SJCRH30 (cell line): Measurements from ENCODE around the gene CACNA1D. TPM values are rescaled to one million over a fixed set of nuclear protein-coding genes. Genes with fewer than 3 reads are reported as not detected.

ENCODE experiments used
- DNase-seq, 2 experiments: peaks; one replicate each; pipeline ENCODE4 v3.0.0-alpha.2; 2015 to 2020
- H3K27ac ChIP-seq: fragments of 250-450 bp; sonication (Bioruptor Pico); 2 replicates; pipeline ENCODE4 v1.5.1; 2020; ENCODE audit warnings: mild to moderate bottlenecking, moderate library complexity
- H3K27me3 ChIP-seq: fragments of 250-450 bp; sonication (Bioruptor Pico); 2 replicates; pipeline ENCODE4 v1.5.1; 2020; ENCODE audit warnings: mild to moderate bottlenecking, moderate library complexity
- H3K36me3 ChIP-seq: fragments of 250-450 bp; sonication (Bioruptor Pico); 2 replicates; pipeline ENCODE4 v1.5.1; 2020; ENCODE audit warnings: mild to moderate bottlenecking, moderate library complexity
- H3K4me1 ChIP-seq: fragments of 250-450 bp; sonication (Bioruptor Pico); 2 replicates; pipeline ENCODE4 v1.5.1; 2020; ENCODE audit warnings: mild to moderate bottlenecking, moderate library complexity
- H3K4me3 ChIP-seq: fragments of 250-450 bp; sonication (Bioruptor Pico); 2 replicates; pipeline ENCODE4 v1.5.1; 2020; ENCODE audit warnings: mild to moderate bottlenecking, moderate library complexity
- H3K9me3 ChIP-seq: fragments of 250-450 bp; sonication (Bioruptor Pico); replicated peaks from 2 replicates; pipeline ENCODE4 v1.5.1; 2020; ENCODE audit warnings: mild to moderate bottlenecking, moderate library complexity
- total RNA-seq: library from RNA; depleted of rRNA; stranded (reverse); fragments of >200 nt; shearing (Covaris generic); gene quantifications from 2 replicates; pipeline ENCODE4 v1.2.3, GENCODE V29; 2014

Gene CACNA1D
- total RNA-seq, 1 experiment from 2014 or later = not detected

- H3K27ac ChIP-seq = no peak overlapping the region
- no peaks in the 10 kb centered on the region for H3K36me3 ChIP-seq
- no peaks in the 10 kb centered on the region for H3K4me1 ChIP-seq
- no peaks in the 10 kb centered on the region for H3K9me3 ChIP-seq
- DNase-seq = no peak
- no peak overlapping the region for H3K4me3 ChIP-seq
- H3K27me3 ChIP-seq = no peaks in the 10 kb centered on the region; the same call in 1 of the 2 replicates
These were observed 269.8 kb downstream of the CACNA1D start for GRCh38 chr3:53764026-53764775.

GRCh38 chr3:53765753-53766152 is 271.3 kb downstream of the CACNA1D start:
- H3K4me3 ChIP-seq = no peak overlapping the region
- no peak for DNase-seq
- H3K36me3 ChIP-seq = no peaks in the 10 kb centered on the region
- H3K27ac ChIP-seq = no peak overlapping the region
- no peaks in the 10 kb centered on the region; the same call in 1 of the 2 replicates for H3K27me3 ChIP-seq
- H3K4me1 ChIP-seq = no peaks in the 10 kb centered on the region
- H3K9me3 ChIP-seq = no peaks in the 10 kb centered on the region

- DNase-seq = no peak
- H3K9me3 ChIP-seq = no peaks in the 10 kb centered on the region
- no peaks in the 10 kb centered on the region; the same call in 1 of the 2 replicates for H3K27me3 ChIP-seq
- H3K27ac ChIP-seq = no peak overlapping the region
- no peaks in the 10 kb centered on the region for H3K4me1 ChIP-seq
- H3K36me3 ChIP-seq = no peaks in the 10 kb centered on the region
- H3K4me3 ChIP-seq = no peak overlapping the region
These were observed 272.3 kb downstream of the CACNA1D start for GRCh38 chr3:53766706-53767105.

GRCh38 chr3:53768478-53769459 is 274.4 kb downstream of the CACNA1D start:
- no peak for DNase-seq
- no peaks in the 10 kb centered on the region for H3K9me3 ChIP-seq
- H3K4me1 ChIP-seq = no peaks in the 10 kb centered on the region

GRCh38 chr3:53772562-53772961 is 278.2 kb downstream of the CACNA1D start:
- no peaks in the 10 kb centered on the region; the same call in 1 of the 2 replicates for H3K27me3 ChIP-seq
- peak in 1 of 2 experiments; percentile 3 for DNase-seq

More at GRCh38 chr3:53768478-53769459, 274.4 kb downstream of the CACNA1D start:
- H3K4me3 ChIP-seq = no peak overlapping the region
- H3K27me3 ChIP-seq = no peaks in the 10 kb centered on the region; the same call in 1 of the 2 replicates
- H3K36me3 ChIP-seq = no peaks in the 10 kb centered on the region
- no peak overlapping the region for H3K27ac ChIP-seq

GRCh38 chr3:53773021-53773436 is 278.6 kb downstream of the CACNA1D start:
- Histone ChIP-seq H3K36me3 (no peaks in the 10 kb centered on the region), H3K4me1 (no peaks in the 10 kb centered on the region), H3K9me3 (no peaks in the 10 kb centered on the region), H3K27me3 (no peaks in the 10 kb centered on the region; the same call in 1 of the 2 replicates), H3K4me3 (no peak overlapping the region), H3K27ac (no peak overlapping the region)
- DNase-seq = no peak

More at GRCh38 chr3:53772562-53772961, 278.2 kb downstream of the CACNA1D start:
- H3K27ac ChIP-seq = no peak overlapping the region
- H3K4me3 ChIP-seq = no peak overlapping the region
- no peaks in the 10 kb centered on the region for H3K4me1 ChIP-seq
- no peaks in the 10 kb centered on the region for H3K9me3 ChIP-seq
- H3K36me3 ChIP-seq = no peaks in the 10 kb centered on the region

GRCh38 chr3:53773611-53774368 is 279.4 kb downstream of the CACNA1D start:
- Histone ChIP-seq H3K4me3 (no peak overlapping the region), H3K27ac (no peak overlapping the region), H3K27me3 (no peaks in the 10 kb centered on the region; the same call in 1 of the 2 replicates), H3K4me1 (no peaks in the 10 kb centered on the region), H3K36me3 (no peaks in the 10 kb centered on the region), H3K9me3 (no peaks in the 10 kb centered on the region)
- DNase-seq = no peak

GRCh38 chr3:53774414-53774813 is 280.0 kb downstream of the CACNA1D start:
- no peaks in the 10 kb centered on the region for H3K9me3 ChIP-seq
- H3K27ac ChIP-seq = no peak overlapping the region

GRCh38 chr3:53775018-53775417 is 280.6 kb downstream of the CACNA1D start:
- no peaks in the 10 kb centered on the region for H3K4me1 ChIP-seq
- H3K9me3 ChIP-seq = no peaks in the 10 kb centered on the region
- no peaks in the 10 kb centered on the region for H3K36me3 ChIP-seq
- no peaks in the 10 kb centered on the region; the same call in 1 of the 2 replicates for H3K27me3 ChIP-seq
- H3K4me3 ChIP-seq = no peak overlapping the region
- no peak for DNase-seq
- no peak overlapping the region for H3K27ac ChIP-seq

More at GRCh38 chr3:53774414-53774813, 280.0 kb downstream of the CACNA1D start:
- Histone ChIP-seq H3K4me3 (no peak overlapping the region), H3K36me3 (no peaks in the 10 kb centered on the region), H3K27me3 (no peaks in the 10 kb centered on the region; the same call in 1 of the 2 replicates), H3K4me1 (no peaks in the 10 kb centered on the region)
- DNase-seq = no peak

- no peak for DNase-seq
- H3K4me1 ChIP-seq = no peaks in the 10 kb centered on the region
- H3K36me3 ChIP-seq = no peaks in the 10 kb centered on the region
- H3K27ac ChIP-seq = no peak overlapping the region
- no peaks in the 10 kb centered on the region; the same call in 1 of the 2 replicates for H3K27me3 ChIP-seq
- H3K4me3 ChIP-seq = no peak overlapping the region
- no peaks in the 10 kb centered on the region for H3K9me3 ChIP-seq
These were observed 281.4 kb downstream of the CACNA1D start for GRCh38 chr3:53775834-53776251.

GRCh38 chr3:53776494-53777101 is 282.2 kb downstream of the CACNA1D start:
- no peak overlapping the region for H3K4me3 ChIP-seq
- no peaks in the 10 kb centered on the region for H3K27me3 ChIP-seq
- H3K27ac ChIP-seq = no peak overlapping the region
- DNase-seq = no peak
- H3K4me1 ChIP-seq = no peaks in the 10 kb centered on the region
- no peaks in the 10 kb centered on the region for H3K9me3 ChIP-seq
- no peaks in the 10 kb centered on the region for H3K36me3 ChIP-seq

- no peak overlapping the region for H3K4me3 ChIP-seq
- H3K9me3 ChIP-seq = no peaks in the 10 kb centered on the region
- H3K36me3 ChIP-seq = no peaks in the 10 kb centered on the region
- no peaks in the 10 kb centered on the region for H3K27me3 ChIP-seq
- no peak overlapping the region for H3K27ac ChIP-seq
- H3K4me1 ChIP-seq = no peaks in the 10 kb centered on the region
- DNase-seq = no peak
These were observed 283.1 kb downstream of the CACNA1D start for GRCh38 chr3:53777468-53777867.

- Histone ChIP-seq H3K4me3 (no peak overlapping the region), H3K36me3 (no peaks in the 10 kb centered on the region), H3K27me3 (no peaks in the 10 kb centered on the region), H3K9me3 (no peaks in the 10 kb centered on the region), H3K4me1 (no peaks in the 10 kb centered on the region), H3K27ac (no peak overlapping the region)
- no peak for DNase-seq
These were observed 283.7 kb downstream of the CACNA1D start for GRCh38 chr3:53778153-53778552.

GRCh38 chr3:53780171-53780570 is 285.8 kb downstream of the CACNA1D start:
- no peak for DNase-seq
- Histone ChIP-seq H3K27ac (no peak overlapping the region), H3K4me3 (no peak overlapping the region), H3K4me1 (no peaks in the 10 kb centered on the region), H3K9me3 (no peaks in the 10 kb centered on the region), H3K27me3 (no peaks in the 10 kb centered on the region), H3K36me3 (no peaks in the 10 kb centered on the region)
